Neuronal stem cell (in vitro differentiated cells): Measurements from ENCODE around the gene PDE4B.

Source experiments
- DNase-seq: peaks from one replicate; pipeline ENCODE4 v3.0.0-alpha.2; 2013; ENCODE audit warnings: low spot score
- H2AFZ ChIP-seq: one replicate; pipeline ENCODE4 v1.6.1; 2013; ENCODE audit warnings: mild to moderate bottlenecking, low read length, inconsistent platforms
- H2AK5ac ChIP-seq: 2 replicates; pipeline ENCODE4 v1.6.1; 2013; ENCODE audit warnings: low read depth, mild to moderate bottlenecking, inconsistent platforms, low read length, moderate library complexity, mixed read lengths
- H2BK120ac ChIP-seq: 2 replicates; pipeline ENCODE4 v1.6.1; 2013; ENCODE audit warnings: low read depth, mild to moderate bottlenecking, inconsistent platforms, low read length, moderate library complexity, mixed read lengths
- H2BK12ac ChIP-seq: one replicate; pipeline ENCODE4 v1.6.1; 2013; ENCODE audit warnings: low read length, inconsistent platforms
- H2BK15ac ChIP-seq: 2 replicates; pipeline ENCODE4 v1.6.1; 2013; ENCODE audit warnings: mild to moderate bottlenecking, low read length, inconsistent platforms, mixed read lengths
- H2BK5ac ChIP-seq: one replicate; pipeline ENCODE4 v1.6.1; 2013; ENCODE audit warnings: inconsistent platforms, mild to moderate bottlenecking, low read length, moderate library complexity
- H3K14ac ChIP-seq: one replicate; pipeline ENCODE4 v1.6.1; 2013; ENCODE audit warnings: low read length, inconsistent platforms
- H3K18ac ChIP-seq: 2 replicates; pipeline ENCODE4 v1.6.1; 2013; ENCODE audit warnings: low read length, inconsistent platforms
- H3K23ac ChIP-seq: 2 replicates; pipeline ENCODE4 v1.6.1; 2013; ENCODE audit warnings: low read depth, mild to moderate bottlenecking, mixed read lengths, low read length, inconsistent platforms; ENCODE audit not compliant: poor library complexity
- H3K27ac ChIP-seq: replicated peaks from 3 replicates; pipeline ENCODE4 v1.5.1; 2013; ENCODE audit warnings: low read length, inconsistent platforms
- H3K27me3 ChIP-seq, 3 experiments: 2 replicates each; pipeline ENCODE4 v1.6.1; 2013; ENCODE audit warnings: low read length in 3 of 3, mild to moderate bottlenecking in 2 of 3, inconsistent platforms in 1 of 3, low read depth in 1 of 3, mixed read lengths in 1 of 3, moderate library complexity in 1 of 3; ENCODE audit not compliant: control insufficient read depth in 3 of 3, insufficient read depth in 3 of 3
- H3K36me3 ChIP-seq, 2 donors: replicated peaks in 1 of 2; 2 replicates each; pipeline ENCODE4 v1.6.1; 2013; ENCODE audit warnings: low read length in 2 of 2; ENCODE audit not compliant: control insufficient read depth in 2 of 2, insufficient read depth in 2 of 2
- H3K4ac ChIP-seq: 2 replicates; pipeline ENCODE4 v1.6.1; 2013; ENCODE audit warnings: inconsistent platforms, mild to moderate bottlenecking, low read length, moderate library complexity
- H3K4me1 ChIP-seq, 2 donors: 1 replicate in 1 of 2; 2 replicates in 1 of 2; pipeline ENCODE4 v1.6.1; 2013; ENCODE audit warnings: low read length in 2 of 2, low read depth in 1 of 2; ENCODE audit not compliant: control insufficient read depth in 2 of 2, insufficient read depth in 1 of 2
- H3K4me2 ChIP-seq: one replicate; pipeline ENCODE4 v1.6.1; 2013; ENCODE audit warnings: mild to moderate bottlenecking, low read length, inconsistent platforms; ENCODE audit not compliant: insufficient read depth, poor library complexity, severe bottlenecking
- H3K4me3 ChIP-seq, 2 donors: 2 replicates each; pipeline ENCODE4 v1.5.1; 2013; ENCODE audit warnings: low read length in 2 of 2, mild to moderate bottlenecking in 2 of 2, inconsistent platforms in 1 of 2, moderate library complexity in 1 of 2
- H3K79me1 ChIP-seq: one replicate; pipeline ENCODE4 v1.6.1; 2013; ENCODE audit warnings: low read depth, mild to moderate bottlenecking, inconsistent platforms, low read length, moderate library complexity
- H3K9ac ChIP-seq: one replicate; pipeline ENCODE4 v1.6.1; 2013; ENCODE audit warnings: mild to moderate bottlenecking, low read depth, low read length, inconsistent platforms; ENCODE audit not compliant: poor library complexity
- H3K9me3 ChIP-seq, 2 donors: replicated peaks in 1 of 2; 2 replicates each; pipeline versions ENCODE3 to v1.6.1; 2013; ENCODE audit warnings: low read length in 2 of 2, mild to moderate bottlenecking in 2 of 2, inconsistent platforms in 1 of 2, low read depth in 1 of 2, mixed read lengths in 1 of 2, moderate library complexity in 1 of 2; ENCODE audit not compliant: control insufficient read depth in 2 of 2, insufficient read depth in 1 of 2
- H4K8ac ChIP-seq: one replicate; pipeline ENCODE4 v1.6.1; 2013; ENCODE audit warnings: low read depth, mild to moderate bottlenecking, inconsistent platforms, low read length, moderate library complexity
- H4K91ac ChIP-seq: one replicate; pipeline ENCODE4 v1.6.1; 2013; ENCODE audit warnings: low read length, low read depth, mild to moderate bottlenecking, inconsistent platforms; ENCODE audit not compliant: poor library complexity
- WGBS, 2 donors: extraction: QIAGEN DNeasy Blood & Tissue Kit; methylation state at CpG; one replicate each; pipeline ENCODE4 v1.1.7; 2013; ENCODE audit warnings: missing lambda C conversion rate in 2 of 2, mixed read lengths in 1 of 2; ENCODE audit not compliant: insufficient read length in 2 of 2, insufficient replicate concordance in 1 of 2; ENCODE audit errors: extremely low coverage in 2 of 2; 5-methylcytosine and 5-hydroxymethylcytosine counted together

Gene PDE4B

GRCh38 chr1:65986146-65986545, 193.5 kb downstream of the PDE4B start:
- no peak overlapping the region for H3K4me3 ChIP-seq
- no peak overlapping the region for H2BK12ac ChIP-seq
- H4K8ac ChIP-seq = no peak overlapping the region
- WGBS, 2 donors = no CpG with 5 or more reads among the region's 1 CpG
- H3K4me2 ChIP-seq = no peak overlapping the region
- no peak overlapping the region for H2BK5ac ChIP-seq
- H3K18ac ChIP-seq = no peak overlapping the region
- H3K27ac ChIP-seq = no peak overlapping the region
- no peak overlapping the region for H3K14ac ChIP-seq
- no peaks in the 10 kb centered on the region for H3K79me1 ChIP-seq
- H3K9me3 ChIP-seq = no peaks in the 10 kb centered on the region
- H3K4me1 ChIP-seq = no peaks in the 10 kb centered on the region
- H3K36me3 ChIP-seq = no peaks in the 10 kb centered on the region
- no peak overlapping the region for H2BK15ac ChIP-seq
- H3K23ac ChIP-seq = no peak overlapping the region
- H2BK120ac ChIP-seq = no peak overlapping the region
- DNase-seq = no peak
- H3K9ac ChIP-seq = no peak overlapping the region
- H2AK5ac ChIP-seq = no peak overlapping the region
- no peaks in the 10 kb centered on the region for H3K27me3 ChIP-seq
- H4K91ac ChIP-seq = no peak overlapping the region
- H3K4ac ChIP-seq = no peak overlapping the region
- no peak overlapping the region for H2AFZ ChIP-seq

- Histone ChIP-seq H3K36me3 (no peaks in the 10 kb centered on the region), H2AFZ (no peak overlapping the region), H3K27me3 (no peaks in the 10 kb centered on the region), H2BK5ac (no peak overlapping the region), H3K79me1 (no peaks in the 10 kb centered on the region), H3K18ac (no peak overlapping the region), H3K27ac (no peak overlapping the region), H3K4me2 (no peak overlapping the region), H3K14ac (no peak overlapping the region), H3K4me3 (no peak overlapping the region), H2BK15ac (no peak overlapping the region), H3K9me3 (no peaks in the 10 kb centered on the region), H3K4me1 (peaks cover 1 to 9% of the 10 kb centered on the region in 2 donors), H3K4ac (no peak overlapping the region), H2BK120ac (no peak overlapping the region), H2AK5ac (no peak overlapping the region), H4K8ac (no peak overlapping the region), H3K23ac (no peak overlapping the region), H2BK12ac (no peak overlapping the region), H3K9ac (no peak overlapping the region), H4K91ac (no peak overlapping the region)
- WGBS, 2 donors = no CpG with 5 or more reads among the region's 1 CpG
- DNase-seq = no peak
Observed at GRCh38 chr1:65990161-65990560, 197.5 kb downstream of the PDE4B start.

- H2AFZ ChIP-seq = peak overlapping the region; percentile 82
- no peak overlapping the region for H2BK12ac ChIP-seq
- DNase-seq = no peak
- H2BK15ac ChIP-seq = no peak overlapping the region
- no peaks in the 10 kb centered on the region for H3K27me3 ChIP-seq
- H3K4me2 ChIP-seq = no peak overlapping the region
- H3K79me1 ChIP-seq = no peaks in the 10 kb centered on the region
- no peak overlapping the region for H4K8ac ChIP-seq
- H3K18ac ChIP-seq = no peak overlapping the region
- H3K4ac ChIP-seq = no peak overlapping the region
- H3K4me3 ChIP-seq = no peak overlapping the region
- no peak overlapping the region for H3K27ac ChIP-seq
- no peak overlapping the region for H2BK5ac ChIP-seq
- no peak overlapping the region for H2BK120ac ChIP-seq
- H2AK5ac ChIP-seq = no peak overlapping the region
- H3K9me3 ChIP-seq = no peaks in the 10 kb centered on the region
- no peaks in the 10 kb centered on the region for H3K36me3 ChIP-seq
- no CpG with 5 or more reads among the region's 3 CpGs for WGBS, 2 donors
- peaks cover 1 to 9% of the 10 kb centered on the region in 2 donors for H3K4me1 ChIP-seq
- H3K14ac ChIP-seq = no peak overlapping the region
- H4K91ac ChIP-seq = no peak overlapping the region
- no peak overlapping the region for H3K9ac ChIP-seq
- H3K23ac ChIP-seq = no peak overlapping the region
Observed at GRCh38 chr1:65991694-65992093, 199.0 kb downstream of the PDE4B start.

GRCh38 chr1:65992165-65992821, 199.6 kb downstream of the PDE4B start:
- DNase-seq = no peak
- H3K27me3 ChIP-seq = no peaks in the 10 kb centered on the region
- H3K4me1 ChIP-seq = peaks cover 1 to 9% of the 10 kb centered on the region in 2 donors
- H3K9me3 ChIP-seq = no peaks in the 10 kb centered on the region
- H3K4me3 ChIP-seq = peak overlapping the region in 1 of 2 donors; percentile 55
- no peak overlapping the region for H2AK5ac ChIP-seq
- no peak overlapping the region for H2BK12ac ChIP-seq
- no peak overlapping the region for H3K18ac ChIP-seq
- H3K9ac ChIP-seq = no peak overlapping the region
- H2BK15ac ChIP-seq = no peak overlapping the region
- peak overlapping the region; percentile 82 for H2AFZ ChIP-seq
- no peak overlapping the region for H2BK5ac ChIP-seq
- H3K14ac ChIP-seq = no peak overlapping the region
- H3K27ac ChIP-seq = no peak overlapping the region
- H4K8ac ChIP-seq = no peak overlapping the region
- no peak overlapping the region for H3K4ac ChIP-seq
- H3K23ac ChIP-seq = no peak overlapping the region
- no peak overlapping the region for H3K4me2 ChIP-seq
- no CpG with 5 or more reads among the region's 6 CpGs for WGBS, 2 donors
- H4K91ac ChIP-seq = no peak overlapping the region
- no peaks in the 10 kb centered on the region for H3K36me3 ChIP-seq
- H2BK120ac ChIP-seq = no peak overlapping the region
- H3K79me1 ChIP-seq = no peaks in the 10 kb centered on the region
